H1 (cell line): ENCODE results near the gene TAS2R42. TPM values are rescaled to one million over a fixed set of nuclear protein-coding genes. Genes with fewer than 3 reads are reported as not detected.

Experiments used
- polyA plus RNA-seq, 7 experiments: library from polyadenylated mRNA; depleted of rRNA in 3 of 7; stranded (reverse) in 5 of 7; unstranded in 2 of 7; fragments of >200 nt in 5 of 7; fragments of 200-250 nt in 2 of 7; gene quantifications; 1 replicate in 5 of 7; 2 replicates in 1 of 7; 4 replicates in 1 of 7; pipeline versions ENCODE4 v1.2.1 to v1.2.3, GENCODE V29; 2011 to 2013; ENCODE audit warnings: missing spikeins in 2 of 7, mixed read lengths in 2 of 7
- total RNA-seq: library from RNA; stranded (reverse); fragmentation: NEBNext Ultra II Directional; extraction: Animal tissue kit (Norgen Biotek cat#: 25700); gene quantifications from 2 replicates; pipeline ENCODE4 v1.2.1, GENCODE V29; 2021

The TAS2R42 gene
- total and polyA plus RNA-seq, 2 of the 8 experiments (the other 6 are each of a cell fraction or from before 2014, with no cell fraction given): not detected

Other genes starting within 250 kb of the TAS2R42 start
- 0.78 and 0.80 TPM in 2 replicates for gene TAS2R14, start 247.7 kb downstream of the TAS2R42 start, total RNA-seq
- 0.67 and 1.1 TPM in 2 replicates for gene TAS2R14, start 247.7 kb downstream of the TAS2R42 start, polyA plus RNA-seq (2011; rRNA removed)
- gene TAS2R50, start 200.0 kb downstream of the TAS2R42 start, total RNA-seq: 0.33 and 0.50 TPM in 2 replicates
- gene TAS2R50, start 200.0 kb downstream of the TAS2R42 start, polyA plus RNA-seq (2011; rRNA removed): 0.11 TPM in 1 of 2 replicates, not detected in the other
- gene TAS2R20, start 188.6 kb downstream of the TAS2R42 start, total RNA-seq: 0.54 and 0.71 TPM in 2 replicates
- gene TAS2R20, start 188.6 kb downstream of the TAS2R42 start, polyA plus RNA-seq (2011; rRNA removed): 0.17 and 0.57 TPM in 2 replicates
- 0.99 and 1.1 TPM in 2 replicates for gene TAS2R19, start 164.3 kb downstream of the TAS2R42 start, total RNA-seq
- 0.35 and 0.97 TPM in 2 replicates for gene TAS2R19, start 164.3 kb downstream of the TAS2R42 start, polyA plus RNA-seq (2011; rRNA removed)
- 1.4 and 1.5 TPM in 2 replicates for gene TAS2R31, start 155.5 kb downstream of the TAS2R42 start, total RNA-seq
- gene TAS2R31, start 155.5 kb downstream of the TAS2R42 start, polyA plus RNA-seq (2011; rRNA removed): 0.13 and 0.24 TPM in 2 replicates
- 0.48 TPM in 1 of 2 replicates, not detected in the other for gene TAS2R46, start 124.6 kb downstream of the TAS2R42 start, total RNA-seq
- gene TAS2R46, start 124.6 kb downstream of the TAS2R42 start, polyA plus RNA-seq (2011; rRNA removed): 0.14 TPM in 2 replicates
- gene TAS2R43, start 94.6 kb downstream of the TAS2R42 start, total RNA-seq: not detected in 2 replicates
- gene TAS2R43, start 94.6 kb downstream of the TAS2R42 start, polyA plus RNA-seq (2011; rRNA removed): 0.06 and 0.18 TPM in 2 replicates
- 0.75 and 1.0 TPM in 2 replicates for gene TAS2R30, start 52.3 kb downstream of the TAS2R42 start, total RNA-seq
- 0.16 and 0.33 TPM in 2 replicates for gene TAS2R30, start 52.3 kb downstream of the TAS2R42 start, polyA plus RNA-seq (2011; rRNA removed)
- gene SMIM10L1, start 15.7 kb downstream of the TAS2R42 start, total RNA-seq: 14.2 and 15.1 TPM in 2 replicates
- 3.7 and 5.4 TPM in 2 replicates for gene SMIM10L1, start 15.7 kb downstream of the TAS2R42 start, polyA plus RNA-seq (2011; rRNA removed)
- 0.67 and 0.94 TPM in 2 replicates for gene PRB3, start 82.8 kb upstream of the TAS2R42 start, total RNA-seq
- 0.09 and 0.25 TPM in 2 replicates for gene PRB3, start 82.8 kb upstream of the TAS2R42 start, polyA plus RNA-seq (2011; rRNA removed)
- gene PRB4, start 123.5 kb upstream of the TAS2R42 start, total RNA-seq: not detected in 2 replicates
- not detected in 2 replicates for gene PRB4, start 123.5 kb upstream of the TAS2R42 start, polyA plus RNA-seq (2011; rRNA removed)
- not detected in 2 replicates for gene PRB2, start 208.6 kb upstream of the TAS2R42 start, total RNA-seq
- gene PRB2, start 208.6 kb upstream of the TAS2R42 start, polyA plus RNA-seq (2011; rRNA removed): not detected in 2 replicates